ENCODE data around the gene OMG. TPM values are rescaled to one million over a fixed set of nuclear protein-coding genes. Genes with fewer than 3 reads are reported as not detected.
"Not testable (repeated sequence)": the region's sequence is repeated elsewhere in the genome, so short reads cannot be mapped to it uniquely, and the experiment has no call there.

The OMG gene, protein sequence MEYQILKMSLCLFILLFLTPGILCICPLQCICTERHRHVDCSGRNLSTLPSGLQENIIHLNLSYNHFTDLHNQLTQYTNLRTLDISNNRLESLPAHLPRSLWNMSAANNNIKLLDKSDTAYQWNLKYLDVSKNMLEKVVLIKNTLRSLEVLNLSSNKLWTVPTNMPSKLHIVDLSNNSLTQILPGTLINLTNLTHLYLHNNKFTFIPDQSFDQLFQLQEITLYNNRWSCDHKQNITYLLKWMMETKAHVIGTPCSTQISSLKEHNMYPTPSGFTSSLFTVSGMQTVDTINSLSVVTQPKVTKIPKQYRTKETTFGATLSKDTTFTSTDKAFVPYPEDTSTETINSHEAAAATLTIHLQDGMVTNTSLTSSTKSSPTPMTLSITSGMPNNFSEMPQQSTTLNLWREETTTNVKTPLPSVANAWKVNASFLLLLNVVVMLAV
- total RNA-seq (1 to 10 TPM in 1 of 5 experiments, under 1 TPM in 4; 0.41 to 1.0 (median 0.81) TPM), polyA plus RNA-seq (not detected), total RNA-seq (not detected)

DNA sequence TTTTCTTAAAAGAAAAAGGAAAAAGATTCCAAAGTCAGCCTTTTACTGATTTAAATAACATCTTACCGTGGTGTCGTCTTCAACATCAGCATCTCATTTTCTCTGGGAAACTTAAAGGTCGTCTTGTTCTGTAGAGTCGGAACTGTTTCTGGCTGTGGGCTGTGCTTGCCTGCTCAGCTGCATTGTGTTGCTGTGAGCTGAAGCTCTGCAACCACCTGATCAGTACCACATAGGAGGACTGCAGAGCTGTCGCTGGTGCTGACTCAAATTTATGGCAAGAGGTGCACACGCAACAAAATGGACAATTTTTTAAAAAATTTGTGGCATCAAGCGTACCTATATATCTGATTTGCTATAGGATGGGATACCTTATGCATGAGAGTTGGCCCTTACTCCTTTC is at the start of gene OMG:
Gene OMG (minus strand): TSS at position 150 of the 400 bp plus-strand sequence. CDS start 908 bp downstream, outside the sequence.
- intact Hi-C loops (cut with micrococcal nuclease): loop anchor here in 1 of 2 donors (2.0 to 5.0 kb wide), 2 partner anchors 14 to 35 kb away; no protein-coding TSS in a partner anchor
- H3K4me1 ChIP-seq (ENCODE audit: control insufficient read depth in 2 of 2, insufficient read depth in 2 of 2, low read length in 2 of 2): no peaks in the 10 kb centered on the region
- ChIA-PET POLR2A (interaction anchor here (0.9 to 1.0 kb wide), 2 partner anchors 10 to 21 kb away, joined by 3 to 7 read pairs; no protein-coding TSS in a partner anchor), CTCF (interaction anchor here (0.6 kb wide), 1 partner anchor 281 kb away, joined by 7 read pairs; no protein-coding TSS in a partner anchor)
- H3K4me3 ChIP-seq (ENCODE audit: low read length): no peak within 1 kb of the TSS
- no peaks in the 10 kb centered on the region for H3K27me3 Mint-ChIP-seq
- peaks cover 4 to 71% (median 44%) of the 10 kb centered on the region in 7 donors for H3K4me1 Mint-ChIP-seq
- H3K27ac ChIP-seq (ENCODE audit: low read depth, low read length): no peak within 1 kb of the TSS
- no peaks in the 10 kb centered on the region for H3K9me3 ChIP-seq (ENCODE audit: control insufficient read depth in 2 of 3, low read length in 3 of 3)
- DNase-seq (no peak), ATAC-seq (no peak)
- no peaks in the 10 kb centered on the region for H3K27me3 ChIP-seq (ENCODE audit: control insufficient read depth in 2 of 2, insufficient read depth in 2 of 2, low read length in 2 of 2)
- H3K9me3 Mint-ChIP-seq: no peaks in the 10 kb centered on the region
- H3K36me3 ChIP-seq (ENCODE audit: control insufficient read depth in 2 of 3, insufficient read depth in 3 of 3, low read length in 3 of 3): no peaks in the 10 kb centered on the region
- H3K4me3 Mint-ChIP-seq: peak within 1 kb of the TSS in 3 of 10 donors; percentile 12 to 30 (median 29)
- H3K36me3 Mint-ChIP-seq: peaks cover 0 to 10% (median 4%) of the 10 kb centered on the region in 5 donors
- H3K27ac Mint-ChIP-seq: no peak within 1 kb of the TSS

GRCh38 chr17:31345191-31345747 is 48.2 kb upstream of the OMG start:
- H3K27ac Mint-ChIP-seq; H3K27me3 ChIP-seq (ENCODE audit: control insufficient read depth in 2 of 2, insufficient read depth in 2 of 2, low read length in 2 of 2); POLR2A ChIA-PET; H3K4me1 Mint-ChIP-seq; H3K4me1 ChIP-seq (ENCODE audit: control insufficient read depth in 2 of 2, insufficient read depth in 2 of 2, low read length in 2 of 2); H3K27me3 Mint-ChIP-seq; H3K4me3 Mint-ChIP-seq; H3K27ac ChIP-seq (ENCODE audit: low read depth, low read length); H3K9me3 ChIP-seq (ENCODE audit: control insufficient read depth in 2 of 3, low read length in 3 of 3); CTCF ChIA-PET; intact Hi-C loops (cut with micrococcal nuclease); DNase-seq; H3K4me3 ChIP-seq (ENCODE audit: low read length); H3K9me3 Mint-ChIP-seq; ATAC-seq: not testable (repeated sequence)
- H3K36me3 Mint-ChIP-seq: peaks cover 9 to 43% (median 19%) of the 10 kb centered on the region in 5 donors
- H3K36me3 ChIP-seq (ENCODE audit: control insufficient read depth in 2 of 3, insufficient read depth in 3 of 3, low read length in 3 of 3): peaks cover 0 to 19% (median 5%) of the 10 kb centered on the region in 3 experiments

DNA sequence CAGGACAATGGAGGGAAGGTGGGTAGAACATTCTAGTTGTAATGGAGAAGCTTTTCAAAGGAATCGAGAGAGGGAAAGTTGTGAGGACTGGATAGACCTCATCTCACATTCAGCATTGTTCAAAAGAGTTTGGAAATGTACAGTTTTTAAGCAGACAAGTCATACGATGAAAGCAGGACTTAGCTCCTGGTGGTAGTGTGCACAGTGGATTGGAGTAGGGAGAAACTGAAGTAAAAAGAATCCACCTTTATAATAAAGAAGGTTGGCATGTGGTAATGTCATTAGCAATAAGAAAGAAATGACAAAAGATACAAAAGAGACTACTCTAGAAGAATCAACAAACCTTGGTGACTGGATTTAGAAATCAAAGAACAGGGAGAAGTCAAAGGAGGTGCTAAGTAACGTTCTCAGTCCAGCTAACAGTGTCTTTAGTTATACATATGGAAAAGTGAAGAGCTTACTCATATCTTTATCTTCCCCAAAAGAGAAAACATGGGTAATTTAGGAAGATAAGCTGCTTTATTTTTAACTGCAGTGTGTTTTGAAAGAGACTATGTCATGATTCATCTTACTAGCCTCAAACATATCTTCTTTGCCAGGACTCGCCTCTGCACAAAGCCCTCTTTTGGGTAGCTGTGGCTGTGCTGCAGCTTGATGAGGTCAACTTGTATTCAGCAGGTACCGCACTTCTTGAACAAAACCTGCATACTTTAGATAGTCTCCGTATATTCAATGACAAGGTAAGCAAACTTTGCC is 43.0 kb upstream of the OMG start:
- H3K4me1 ChIP-seq (ENCODE audit: control insufficient read depth in 2 of 2, insufficient read depth in 2 of 2, low read length in 2 of 2): no peaks in the 10 kb centered on the region
- Mint-ChIP-seq H3K4me3 (no peak overlapping the region), H3K9me3 (no peaks in the 10 kb centered on the region), H3K4me1 (peaks cover 0 to 5% (median 0%) of the 10 kb centered on the region in 7 donors), H3K36me3 (peaks cover 4 to 41% (median 21%) of the 10 kb centered on the region in 5 donors), H3K27ac (peak overlapping the region in 1 of 9 donors; percentile 46), H3K27me3 (no peaks in the 10 kb centered on the region)
- H3K27me3 ChIP-seq (ENCODE audit: control insufficient read depth in 2 of 2, insufficient read depth in 2 of 2, low read length in 2 of 2): no peaks in the 10 kb centered on the region
- no peak overlapping the region for H3K27ac ChIP-seq (ENCODE audit: low read depth, low read length)
- ATAC-seq (no peak), DNase-seq (no peak)
- intact Hi-C loops (cut with micrococcal nuclease): no loop called here
- H3K36me3 ChIP-seq (ENCODE audit: control insufficient read depth in 2 of 3, insufficient read depth in 3 of 3, low read length in 3 of 3): peaks cover 0 to 16% (median 5%) of the 10 kb centered on the region in 3 experiments
- ChIA-PET CTCF (interaction anchor here (0.6 kb wide), 1 partner anchor 18 kb away, joined by 3 read pairs; no protein-coding TSS in a partner anchor), POLR2A (interaction anchor here (0.7 to 1.0 kb wide), 3 partner anchors 15 to 115 kb away, joined by 3 read pairs; no protein-coding TSS in a partner anchor)
- H3K4me3 ChIP-seq (ENCODE audit: low read length): no peak overlapping the region
- no peaks in the 10 kb centered on the region for H3K9me3 ChIP-seq (ENCODE audit: control insufficient read depth in 2 of 3, low read length in 3 of 3)

DNA sequence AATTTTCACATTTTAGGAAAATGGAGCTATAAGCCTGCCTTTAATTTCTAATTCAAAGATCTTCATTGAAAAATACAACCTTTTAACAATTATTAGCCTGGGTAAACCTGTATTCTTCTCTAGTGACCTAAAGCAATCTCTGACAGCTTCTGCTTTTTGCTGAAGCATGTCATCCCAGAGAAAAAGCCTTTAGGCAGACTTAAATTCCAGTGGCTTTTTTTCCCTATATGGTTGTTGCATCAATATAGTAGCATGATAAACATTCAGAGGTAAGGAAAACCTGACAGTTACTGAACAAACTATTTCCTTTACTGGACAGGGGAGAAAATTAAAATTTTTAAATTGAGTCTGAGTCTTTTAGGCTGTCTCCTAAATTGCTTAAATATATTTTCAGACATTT is 32.2 kb upstream of the OMG start:
- Mint-ChIP-seq H3K9me3 (no peaks in the 10 kb centered on the region), H3K4me1 (peaks cover 0 to 14% (median 3%) of the 10 kb centered on the region in 7 donors), H3K27ac (no peak overlapping the region), H3K36me3 (peaks cover 4 to 33% (median 19%) of the 10 kb centered on the region in 5 donors), H3K4me3 (no peak overlapping the region), H3K27me3 (no peaks in the 10 kb centered on the region)
- no peaks in the 10 kb centered on the region for H3K4me1 ChIP-seq (ENCODE audit: control insufficient read depth in 2 of 2, insufficient read depth in 2 of 2, low read length in 2 of 2)
- ChIA-PET POLR2A (no interaction called here), CTCF (no interaction called here)
- no peaks in the 10 kb centered on the region for H3K27me3 ChIP-seq (ENCODE audit: control insufficient read depth in 2 of 2, insufficient read depth in 2 of 2, low read length in 2 of 2)
- no peak overlapping the region for H3K4me3 ChIP-seq (ENCODE audit: low read length)
- no peaks in the 10 kb centered on the region for H3K9me3 ChIP-seq (ENCODE audit: control insufficient read depth in 2 of 3, low read length in 3 of 3)
- DNase-seq (no peak), ATAC-seq (no peak)
- no peaks in the 10 kb centered on the region for H3K36me3 ChIP-seq (ENCODE audit: control insufficient read depth in 2 of 3, insufficient read depth in 3 of 3, low read length in 3 of 3)
- no peak overlapping the region for H3K27ac ChIP-seq (ENCODE audit: low read depth, low read length)
- intact Hi-C loops (cut with micrococcal nuclease): no loop called here

GRCh38 chr17:31328160-31328535 is 31.1 kb upstream of the OMG start:
- no peaks in the 10 kb centered on the region for H3K27me3 ChIP-seq (ENCODE audit: control insufficient read depth in 2 of 2, insufficient read depth in 2 of 2, low read length in 2 of 2)
- no peaks in the 10 kb centered on the region for H3K36me3 ChIP-seq (ENCODE audit: control insufficient read depth in 2 of 3, insufficient read depth in 3 of 3, low read length in 3 of 3)
- Mint-ChIP-seq H3K27me3 (no peaks in the 10 kb centered on the region), H3K4me3 (no peak overlapping the region), H3K4me1 (peaks cover 0 to 19% (median 9%) of the 10 kb centered on the region in 7 donors), H3K27ac (no peak overlapping the region), H3K9me3 (no peaks in the 10 kb centered on the region), H3K36me3 (peaks cover 4 to 33% (median 19%) of the 10 kb centered on the region in 5 donors)
- DNase-seq (no peak), ATAC-seq (no peak)
- intact Hi-C loops (cut with micrococcal nuclease): no loop called here
- H3K9me3 ChIP-seq (ENCODE audit: control insufficient read depth in 2 of 3, low read length in 3 of 3): no peaks in the 10 kb centered on the region
- no peak overlapping the region for H3K4me3 ChIP-seq (ENCODE audit: low read length)
- POLR2A ChIA-PET: no interaction called here
- no peak overlapping the region for H3K27ac ChIP-seq (ENCODE audit: low read depth, low read length)
- CTCF ChIA-PET: no interaction called here
- no peaks in the 10 kb centered on the region for H3K4me1 ChIP-seq (ENCODE audit: control insufficient read depth in 2 of 2, insufficient read depth in 2 of 2, low read length in 2 of 2)

GRCh38 chr17:31327534-31328159 is 30.6 kb upstream of the OMG start:
- ChIA-PET CTCF (no interaction called here), POLR2A (no interaction called here)
- H3K27ac Mint-ChIP-seq: no peak overlapping the region
- Histone ChIP-seq H3K4me1 (ENCODE audit: control insufficient read depth in 2 of 2, insufficient read depth in 2 of 2, low read length in 2 of 2) (no peaks in the 10 kb centered on the region), H3K4me3 (ENCODE audit: low read length) (no peak overlapping the region), H3K27me3 (ENCODE audit: control insufficient read depth in 2 of 2, insufficient read depth in 2 of 2, low read length in 2 of 2) (no peaks in the 10 kb centered on the region), H3K27ac (ENCODE audit: low read depth, low read length) (no peak overlapping the region), H3K9me3 (ENCODE audit: control insufficient read depth in 2 of 3, low read length in 3 of 3) (no peaks in the 10 kb centered on the region), H3K36me3 (ENCODE audit: control insufficient read depth in 2 of 3, insufficient read depth in 3 of 3, low read length in 3 of 3) (no peaks in the 10 kb centered on the region)
- peaks cover 4 to 33% (median 19%) of the 10 kb centered on the region in 5 donors for H3K36me3 Mint-ChIP-seq
- H3K9me3 Mint-ChIP-seq: no peaks in the 10 kb centered on the region
- no peak overlapping the region for H3K4me3 Mint-ChIP-seq
- intact Hi-C loops (cut with micrococcal nuclease): no loop called here
- peaks cover 0 to 22% (median 13%) of the 10 kb centered on the region in 7 donors for H3K4me1 Mint-ChIP-seq
- DNase-seq (no peak), ATAC-seq (no peak)
- H3K27me3 Mint-ChIP-seq: no peaks in the 10 kb centered on the region
